A549 (cell line): Measurements from ENCODE around the gene MBNL2. TPM values are rescaled to one million over a fixed set of nuclear protein-coding genes. Genes with fewer than 3 reads are reported as not detected.

ENCODE experiments used
- ATAC-seq, 2 experiments: fragments of 200-7000 bp in 1 of 2; fragments of >200 bp in 1 of 2; cut with Nextera tagmentation in 1 of 2; cut with Tn5 transposase in 1 of 2; 3 replicates each; pipeline versions ENCODE4 v1.8.0 to v1.9.1; 2018 to 2020; ENCODE audit warnings: mild to moderate bottlenecking in 1 of 2, moderate library complexity in 1 of 2
- CTCF ChIA-PET: fragments of 300-600 bp; sonication (Branson Sonifier 250); formaldehyde crosslinking; extraction: SDS; loops from one replicate; lab custom pipeline; 2021; ENCODE audit warnings: antibody characterized with exemption, inconsistent platforms; lab: Yijun Ruan, JAX
- POLR2A ChIA-PET: fragments of 350-600 bp; formaldehyde crosslinking; extraction: SDS; loops from one replicate; lab custom pipeline; 2021; ENCODE audit warnings: antibody characterized with exemption, inconsistent platforms; lab: Yijun Ruan, JAX
- DNase-seq, 2 experiments: peaks; one replicate each; pipeline versions ENCODE4 v3.0.0 to v3.0.0-alpha.2; 2011 to 2016; ENCODE audit warnings: low read depth in 1 of 2, low spot score in 1 of 2
- FAIRE-seq: peaks from 2 replicates; lab custom pipeline; 2011; peaks lifted over from hg19 to GRCh38; lab: Jason Lieb, UNC
- H3K27ac ChIP-seq, 2 experiments: fragments of >200 bp; sonication (Bioruptor Twin); formaldehyde crosslinking; 3 replicates each; pipeline ENCODE4 v1.5.1; 2016 to 2017
- H3K4me1 ChIP-seq: fragments of >200 bp; sonication (Bioruptor Twin); formaldehyde crosslinking; 3 replicates; pipeline ENCODE4 v1.6.1; 2016
- H3K4me2 ChIP-seq: fragments of >200 bp; sonication (Bioruptor Twin); formaldehyde crosslinking; 3 replicates; pipeline ENCODE4 v1.6.1; 2016
- H3K4me3 ChIP-seq: fragments of >200 bp; sonication (Bioruptor Twin); formaldehyde crosslinking; 3 replicates; pipeline ENCODE4 v1.5.1; 2016
- H3K9me3 ChIP-seq: fragments of >200 bp; sonication (Bioruptor Twin); formaldehyde crosslinking; 3 replicates; pipeline ENCODE4 v1.6.1; 2016
- BCL3 ChIP-seq: fragments of >200 bp; sonication (Bioruptor Twin); formaldehyde crosslinking; IDR thresholded peaks from 3 replicates; pipeline ENCODE4 v1.6.1; 2016
- CTCF ChIP-seq: fragments of >200 bp; sonication (Bioruptor Twin); formaldehyde crosslinking; IDR thresholded peaks from 3 replicates; pipeline ENCODE4 v1.5.1; 2016
- E2F6 ChIP-seq: IDR thresholded peaks from 2 replicates; pipeline ENCODE4 v1.6.1; 2012; ENCODE audit warnings: low read depth, borderline replicate concordance
- HEYL ChIP-seq: fragments of 250-450 bp; sonication (Bioruptor Pico); IDR thresholded peaks from 2 replicates; pipeline ENCODE4 v1.8.0; 2021; ENCODE audit warnings: mild to moderate bottlenecking, moderate library complexity
- HOXB13 ChIP-seq: fragments of 250-450 bp; sonication (Bioruptor Pico); IDR thresholded peaks from 2 replicates; pipeline ENCODE4 v1.5.0; 2020; ENCODE audit warnings: low read depth, mild to moderate bottlenecking, moderate library complexity
- JUNB ChIP-seq: fragments of >200 bp; sonication (Bioruptor Twin); formaldehyde crosslinking; IDR thresholded peaks from 2 replicates; pipeline ENCODE4 v1.6.1; 2016
- POLR2A ChIP-seq: IDR thresholded peaks from 2 replicates; pipeline ENCODE4 v1.6.1; 2012; ENCODE audit warnings: mild to moderate bottlenecking, low read length
- RCOR1 ChIP-seq: fragments of 150-350 bp; IDR thresholded peaks from 2 replicates; pipeline ENCODE4 v1.6.1; 2014; ENCODE audit warnings: antibody characterized with exemption, low read length, low read depth
- REST ChIP-seq: fragments of 200-600 bp; sonication (generic); IDR thresholded peaks from 2 replicates; pipeline ENCODE4 v1.6.1; 2016; ENCODE audit warnings: antibody characterized with exemption, mild to moderate bottlenecking, moderate library complexity
- SMC3 ChIP-seq: fragments of >200 bp; sonication (Bioruptor Twin); formaldehyde crosslinking; IDR thresholded peaks from 3 replicates; pipeline ENCODE4 v1.6.1; 2018; ENCODE audit warnings: inconsistent platforms
- TP53 ChIP-seq: fragments of 250-450 bp; sonication (Bioruptor Pico); IDR thresholded peaks from 2 replicates; pipeline ENCODE4 v1.5.0; 2021; ENCODE audit warnings: mild to moderate bottlenecking, moderate library complexity
- WGBS: methylation state at CpG from one replicate; pipeline ENCODE4 v1.1.6; 2017; ENCODE audit errors: missing lambda C conversion rate; 5-methylcytosine and 5-hydroxymethylcytosine counted together
- polyA plus RNA-seq, 4 experiments: library from polyadenylated mRNA; depleted of rRNA in 3 of 4; stranded (reverse); fragments of >200 nt; fragmentation: RNase III in 1 of 4; extraction: RNeasy Plus Mini Kit Qiagen cat#74134 plus additional on column Dnase treatment in 1 of 4; gene quantifications; 2 replicates in 3 of 4; 3 replicates in 1 of 4; pipeline ENCODE4 v1.2.3, GENCODE V29; 2011 to 2017

MBNL2 gene
- polyA plus RNA-seq, 2 of the 4 experiments (the other 2 are of a cell fraction), result 18.7 to 20.6 TPM

- Histone ChIP-seq H3K9me3 (no peaks in the 10 kb centered on the region), H3K4me1 (no peaks in the 10 kb centered on the region; the same call in 2 of the 3 replicates)
- no peak for FAIRE-seq
- 85% methylated on average over 4 of the region's 4 CpGs for WGBS
- CTCF ChIA-PET, result no interaction called here
- TF ChIP-seq TP53 (CRISPR knock-in tag), result no peak
- TF ChIP-seq BCL3, result no peak
- no peak for TF ChIP-seq REST
- TF ChIP-seq, all 56 proteins: peak for 0
- ATAC-seq, result no peak
- no peak overlapping the region for H3K4me2 ChIP-seq
- POLR2A ChIA-PET, result no interaction called here
- no peak for DNase-seq
- no peak overlapping the region for H3K27ac ChIP-seq
- H3K4me3 ChIP-seq, result no peak overlapping the region
Observed at GRCh38 chr13:97386801-97387484, 164.8 kb downstream of the MBNL2 start.

GRCh38 chr13:97387485-97387839 lies 165.3 kb downstream of the MBNL2 start:
- no peaks in the 10 kb centered on the region; the same call in 2 of the 3 replicates for H3K4me1 ChIP-seq
- no peak for DNase-seq
- no peak overlapping the region for H3K27ac ChIP-seq
- H3K4me2 ChIP-seq, result no peak overlapping the region
- ChIA-PET CTCF (no interaction called here), POLR2A (no interaction called here)
- ATAC-seq, result no peak
- H3K9me3 ChIP-seq, result no peaks in the 10 kb centered on the region
- 100% methylated on average over 5 of the region's 5 CpGs for WGBS
- no peak for FAIRE-seq
- TF ChIP-seq SMC3 (no peak), CTCF (no peak), RCOR1 (no peak)
- no peak overlapping the region for H3K4me3 ChIP-seq

- ATAC-seq (no peak), FAIRE-seq (no peak), DNase-seq (no peak)
- H3K4me2 ChIP-seq, result no peak overlapping the region
- POLR2A ChIA-PET, result no interaction called here
- no peak overlapping the region for H3K27ac ChIP-seq
- no peak overlapping the region for H3K4me3 ChIP-seq
- H3K9me3 ChIP-seq, result no peaks in the 10 kb centered on the region
- TF ChIP-seq HOXB13 (CRISPR knock-in tag) (no peak), E2F6 (no peak)
- CTCF ChIA-PET, result no interaction called here
- no peaks in the 10 kb centered on the region; the same call in 2 of the 3 replicates for H3K4me1 ChIP-seq
- 100% methylated on average over 1 of the region's 1 CpG for WGBS
Observed at GRCh38 chr13:97387890-97388289, 165.8 kb downstream of the MBNL2 start.

- CTCF ChIA-PET, result no interaction called here
- Histone ChIP-seq H3K4me3 (no peak overlapping the region), H3K27ac (no peak overlapping the region), H3K4me2 (no peak overlapping the region), H3K9me3 (no peaks in the 10 kb centered on the region), H3K4me1 (no peaks in the 10 kb centered on the region; the same call in 2 of the 3 replicates)
- no peak for FAIRE-seq
- POLR2A ChIA-PET, result no interaction called here
- TF ChIP-seq HEYL (CRISPR knock-in tag) (no peak), CTCF (no peak), POLR2A (no peak), JUNB (no peak)
- no peak for DNase-seq
- WGBS, result 98% methylated on average over 3 of the region's 3 CpGs
- no peak for ATAC-seq
Observed at GRCh38 chr13:97388373-97388772, 166.2 kb downstream of the MBNL2 start.
